ENCODE results near the gene PRRG4.
"Not testable (repeated sequence)": the region's sequence is repeated elsewhere in the genome, so short reads cannot be mapped to it uniquely, and the experiment has no call there.

PRRG4 gene

DNA sequence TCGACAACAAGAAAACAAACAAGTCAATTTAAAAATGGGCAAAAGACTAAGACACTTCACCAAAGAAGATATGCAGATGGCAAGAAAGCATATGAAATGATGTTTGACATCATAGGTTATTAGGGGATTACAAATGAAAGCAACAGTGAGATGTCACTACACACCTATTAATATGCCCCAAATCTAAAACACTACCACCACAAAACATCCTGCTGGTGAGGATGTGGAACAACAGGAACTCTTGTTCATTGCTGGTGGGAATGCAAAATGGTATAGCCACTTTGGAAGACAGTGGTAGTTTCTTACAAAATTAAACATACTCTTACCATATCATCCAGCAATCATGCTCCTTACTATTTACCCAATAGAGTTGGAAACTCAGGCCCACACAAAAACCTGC is 29.0 kb downstream of the PRRG4 start:
- DNase-seq (ENCODE audit: low read depth) = no peak
- no peak overlapping the region for H3K4me3 ChIP-seq (ENCODE audit: low read length)
- TF ChIP-seq, protein P1, sequence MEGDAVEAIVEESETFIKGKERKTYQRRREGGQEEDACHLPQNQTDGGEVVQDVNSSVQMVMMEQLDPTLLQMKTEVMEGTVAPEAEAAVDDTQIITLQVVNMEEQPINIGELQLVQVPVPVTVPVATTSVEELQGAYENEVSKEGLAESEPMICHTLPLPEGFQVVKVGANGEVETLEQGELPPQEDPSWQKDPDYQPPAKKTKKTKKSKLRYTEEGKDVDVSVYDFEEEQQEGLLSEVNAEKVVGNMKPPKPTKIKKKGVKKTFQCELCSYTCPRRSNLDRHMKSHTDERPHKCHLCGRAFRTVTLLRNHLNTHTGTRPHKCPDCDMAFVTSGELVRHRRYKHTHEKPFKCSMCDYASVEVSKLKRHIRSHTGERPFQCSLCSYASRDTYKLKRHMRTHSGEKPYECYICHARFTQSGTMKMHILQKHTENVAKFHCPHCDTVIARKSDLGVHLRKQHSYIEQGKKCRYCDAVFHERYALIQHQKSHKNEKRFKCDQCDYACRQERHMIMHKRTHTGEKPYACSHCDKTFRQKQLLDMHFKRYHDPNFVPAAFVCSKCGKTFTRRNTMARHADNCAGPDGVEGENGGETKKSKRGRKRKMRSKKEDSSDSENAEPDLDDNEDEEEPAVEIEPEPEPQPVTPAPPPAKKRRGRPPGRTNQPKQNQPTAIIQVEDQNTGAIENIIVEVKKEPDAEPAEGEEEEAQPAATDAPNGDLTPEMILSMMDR (conservative IDR thresholded peaks at IDR 0.05; ENCODE audit: low read depth, low read length) = no peak

GRCh38 chr11:32861850-32862577 is 32.3 kb downstream of the PRRG4 start:
- TF ChIP-seq, protein P1 (conservative IDR thresholded peaks at IDR 0.05; ENCODE audit: low read depth, low read length) = no peak
- no peak overlapping the region for H3K4me3 ChIP-seq (ENCODE audit: low read length)
- no peak for DNase-seq (ENCODE audit: low read depth)

DNA sequence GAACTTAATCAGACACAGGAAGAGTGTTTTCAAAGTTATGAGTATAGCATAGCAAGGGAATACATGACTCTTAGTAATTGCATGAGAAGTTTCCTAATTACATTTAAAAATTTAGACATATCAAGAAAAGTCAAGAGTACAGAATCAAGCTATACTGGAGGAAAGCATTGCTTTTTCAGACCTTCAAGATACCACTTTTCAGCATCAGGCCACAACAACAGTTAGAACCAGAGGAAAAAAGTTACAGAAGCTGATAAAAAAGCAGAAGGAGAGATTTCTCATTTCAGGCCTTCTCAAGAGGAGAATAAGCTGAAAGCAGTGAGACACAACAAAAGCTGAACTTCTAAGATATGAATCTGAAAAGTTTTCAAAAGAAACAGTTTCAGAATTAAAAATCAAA is 34.8 kb downstream of the PRRG4 start:
- TF ChIP-seq, protein P1 (conservative IDR thresholded peaks at IDR 0.05; ENCODE audit: low read depth, low read length) = no peak

GRCh38 chr11:32868752-32869151 is 39.0 kb downstream of the PRRG4 start:
- not testable (repeated sequence) for H3K4me3 ChIP-seq (ENCODE audit: low read length); DNase-seq (ENCODE audit: low read depth)

More for the DNA sequence above, 34.8 kb downstream of the PRRG4 start:
- H3K4me3 ChIP-seq (ENCODE audit: low read length) = no peak overlapping the region
- DNase-seq (ENCODE audit: low read depth) = no peak

GRCh38 chr11:32870676-32871075 is 40.9 kb downstream of the PRRG4 start:
- TF ChIP-seq, protein P1 (conservative IDR thresholded peaks at IDR 0.05; ENCODE audit: low read depth, low read length) = peak; percentile 50
- H3K4me3 ChIP-seq (ENCODE audit: low read length) = no peak overlapping the region
- DNase-seq (ENCODE audit: low read depth) = no peak

DNA sequence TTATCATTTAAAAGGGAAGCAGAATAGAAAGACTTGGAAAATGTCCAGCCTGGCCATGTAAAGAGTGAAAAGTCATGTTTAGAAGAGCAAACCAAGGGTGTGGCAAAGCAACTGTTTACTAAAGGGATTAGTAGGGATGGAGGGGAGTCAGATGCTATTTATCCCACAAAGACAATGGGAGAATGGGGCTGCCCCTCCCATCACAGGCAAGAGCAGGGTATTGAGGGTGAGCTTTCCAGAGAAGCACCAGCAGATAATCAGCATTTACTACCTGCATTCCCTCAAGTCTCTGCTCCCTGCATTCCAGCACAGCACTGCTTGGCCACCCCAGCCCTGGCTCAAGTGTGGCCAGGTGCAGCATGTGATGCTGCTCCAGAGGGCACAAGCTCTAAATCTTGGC is 44.4 kb downstream of the PRRG4 start:
- H3K4me3 ChIP-seq (ENCODE audit: low read length) = no peak overlapping the region
- DNase-seq (ENCODE audit: low read depth) = no peak
- TF ChIP-seq, protein P1 (conservative IDR thresholded peaks at IDR 0.05; ENCODE audit: low read depth, low read length) = no peak

DNA sequence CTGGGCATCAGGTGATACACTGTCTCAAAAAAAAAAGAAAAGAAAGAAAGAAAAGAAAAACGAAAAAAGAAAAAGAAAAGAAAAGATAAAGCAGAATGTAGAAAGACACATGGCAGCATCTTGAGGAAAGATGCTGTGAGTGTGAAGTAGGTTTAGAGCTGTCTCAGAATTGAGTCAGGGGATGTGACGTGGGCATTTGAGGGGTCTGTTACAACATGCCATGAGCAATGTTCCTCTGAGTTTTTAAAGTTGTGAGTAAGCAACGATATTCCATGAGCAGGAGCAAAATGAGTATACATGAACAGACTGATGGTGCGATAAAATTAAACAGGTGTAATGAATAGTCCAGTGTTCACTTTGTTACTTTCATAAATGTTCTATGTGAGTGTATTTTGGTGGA is 51.6 kb downstream of the PRRG4 start:
- no peak for DNase-seq (ENCODE audit: low read depth)
- no peak overlapping the region for H3K4me3 ChIP-seq (ENCODE audit: low read length)
- TF ChIP-seq, protein P1 (conservative IDR thresholded peaks at IDR 0.05; ENCODE audit: low read depth, low read length) = no peak
